ENCODE data around the gene GGA2.
"Not testable (repeated sequence)": the region's sequence is repeated elsewhere in the genome, so short reads cannot be mapped to it uniquely, and the experiment has no call there.

GGA2 gene

DNA sequence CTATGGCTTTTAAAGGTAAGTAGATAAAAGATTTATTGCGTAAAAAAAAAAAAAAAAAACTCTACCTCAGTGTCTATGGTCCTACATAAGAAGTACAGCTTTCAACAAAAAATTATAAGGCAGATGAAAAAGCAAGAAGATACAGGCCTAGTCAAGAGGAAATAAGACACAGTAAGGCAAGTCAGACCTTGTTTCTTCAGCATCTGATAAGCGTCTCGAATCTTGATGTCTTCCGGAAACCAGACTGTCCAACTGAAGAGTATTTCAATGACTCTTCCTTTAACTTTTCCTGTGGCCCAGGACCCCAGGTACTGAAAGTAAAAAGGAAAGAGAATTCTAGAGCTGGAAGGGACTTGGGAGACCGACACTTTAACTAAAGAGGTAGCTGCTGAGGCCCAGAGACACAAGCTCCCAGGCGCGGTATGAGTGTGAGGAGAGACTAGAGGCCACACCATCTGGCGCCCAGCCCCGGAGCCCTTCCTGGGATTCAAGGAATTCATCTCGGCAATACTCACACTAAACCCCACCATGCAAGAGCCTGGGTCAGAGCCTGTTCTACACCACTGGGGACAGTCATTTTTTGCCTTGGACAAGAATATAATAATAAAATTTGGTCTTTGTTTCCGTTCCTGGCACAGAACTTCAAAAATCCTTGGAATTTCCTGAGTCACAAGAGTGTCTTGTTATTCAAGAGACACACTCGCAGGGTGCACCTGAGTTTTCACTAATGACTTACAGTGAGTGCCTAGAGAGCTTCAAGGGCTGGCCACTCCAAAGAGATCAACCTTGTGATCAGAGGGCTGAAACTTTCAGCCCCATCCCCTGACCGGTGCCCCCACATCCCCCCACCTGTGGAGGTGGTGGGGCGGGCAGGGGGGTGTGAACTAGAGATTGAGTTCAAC lies 18.6 kb downstream of the GGA2 start:
- Histone ChIP-seq H3K4me3 (ENCODE audit: extremely low read depth, insufficient read depth, low read length, poor library complexity, severe bottlenecking) (no peak overlapping the region), H3K36me3 (ENCODE audit: control insufficient read depth, insufficient read depth, low read length) (peaks cover 83% of the 10 kb centered on the region), H3K27ac (ENCODE audit: low read depth, low read length, severe bottlenecking) (no peak overlapping the region), H3K9me3 (ENCODE audit: control insufficient read depth, low read length) (no peaks in the 10 kb centered on the region), H3K4me1 (ENCODE audit: control insufficient read depth, insufficient read depth, low read length, poor library complexity, severe bottlenecking) (peaks cover 5% of the 10 kb centered on the region)
- 95% methylated on average over 8 to 11 of the region's 14 CpGs for WGBS, 2 experiments (ENCODE audit: insufficient coverage in 2 of 2)

DNA sequence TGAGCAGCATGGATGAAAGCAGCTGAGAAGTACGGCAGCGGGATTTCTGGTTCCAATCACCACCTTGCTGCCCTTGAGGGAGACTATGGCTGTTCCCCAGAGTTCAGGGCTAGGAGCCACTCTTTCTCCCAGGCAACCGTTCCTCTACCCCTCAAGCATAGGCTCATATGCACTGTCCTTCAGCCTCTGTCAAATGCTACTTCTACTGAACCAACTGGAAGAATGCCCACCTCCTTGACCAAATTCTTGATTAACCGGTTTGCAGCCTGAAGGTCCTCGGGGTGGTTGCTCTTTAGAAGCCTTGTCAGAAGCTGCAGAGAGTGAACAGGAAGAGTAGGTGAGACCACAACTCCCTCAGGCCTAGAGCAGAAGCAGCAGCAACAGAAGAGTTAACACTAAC lies 23.8 kb downstream of the GGA2 start:
- no peaks in the 10 kb centered on the region for H3K9me3 ChIP-seq (ENCODE audit: control insufficient read depth, low read length)
- no peak overlapping the region for H3K4me3 ChIP-seq (ENCODE audit: extremely low read depth, insufficient read depth, low read length, poor library complexity, severe bottlenecking)
- H3K36me3 ChIP-seq (ENCODE audit: control insufficient read depth, insufficient read depth, low read length), result peaks cover 92% of the 10 kb centered on the region
- H3K4me1 ChIP-seq (ENCODE audit: control insufficient read depth, insufficient read depth, low read length, poor library complexity, severe bottlenecking), result no peaks in the 10 kb centered on the region
- H3K27ac ChIP-seq (ENCODE audit: low read depth, low read length, severe bottlenecking), result no peak overlapping the region
- WGBS, 2 experiments (ENCODE audit: insufficient coverage in 2 of 2), result 93 to 97% methylated on average over 3 to 4 of the region's 5 CpGs

DNA sequence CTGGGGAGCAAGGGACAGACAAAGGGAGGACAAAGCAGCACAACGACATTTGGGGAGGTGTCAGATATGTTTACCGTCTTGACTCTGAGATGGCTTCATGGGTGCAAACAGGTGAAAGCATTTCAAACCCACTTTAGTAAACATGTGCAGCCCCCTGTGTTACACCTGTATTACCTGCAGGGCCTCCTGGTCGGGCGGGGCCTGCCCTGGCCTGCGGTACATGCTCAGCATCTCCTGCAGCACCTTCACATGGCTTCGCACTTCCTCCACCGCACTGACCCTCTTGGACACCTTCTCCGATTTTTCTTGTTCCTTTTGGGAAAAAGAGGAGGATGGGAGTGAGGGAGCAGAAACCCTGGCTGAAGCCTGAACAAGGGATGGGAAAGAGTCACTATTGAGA lies 24.5 kb downstream of the GGA2 start:
- H3K27ac ChIP-seq (ENCODE audit: low read depth, low read length, severe bottlenecking), result no peak overlapping the region
- no peaks in the 10 kb centered on the region for H3K4me1 ChIP-seq (ENCODE audit: control insufficient read depth, insufficient read depth, low read length, poor library complexity, severe bottlenecking)
- no peaks in the 10 kb centered on the region for H3K9me3 ChIP-seq (ENCODE audit: control insufficient read depth, low read length)
- peaks cover 92% of the 10 kb centered on the region for H3K36me3 ChIP-seq (ENCODE audit: control insufficient read depth, insufficient read depth, low read length)
- H3K4me3 ChIP-seq (ENCODE audit: extremely low read depth, insufficient read depth, low read length, poor library complexity, severe bottlenecking), result no peak overlapping the region
- 86 to 100% methylated on average over 4 of the region's 8 CpGs for WGBS, 2 experiments (ENCODE audit: insufficient coverage in 2 of 2)

DNA sequence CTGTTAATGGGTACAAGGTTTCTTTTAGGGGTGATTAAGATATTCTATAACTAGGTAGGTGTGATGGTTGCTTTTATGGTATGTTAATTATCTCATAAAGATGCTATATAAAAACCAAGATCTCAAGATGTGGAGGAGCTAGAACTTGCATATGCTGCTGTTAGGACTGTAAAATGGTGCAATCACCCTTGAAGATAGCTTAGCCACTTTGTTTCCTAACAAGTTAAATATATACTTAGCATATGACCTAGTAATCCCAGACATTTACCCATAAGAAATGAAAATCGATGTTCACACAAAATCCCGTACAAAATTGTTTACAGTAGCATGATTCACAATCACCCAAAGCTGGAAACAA lies 25.1 kb downstream of the GGA2 start:
- Histone ChIP-seq H3K4me1 (ENCODE audit: control insufficient read depth, insufficient read depth, low read length, poor library complexity, severe bottlenecking) (no peaks in the 10 kb centered on the region), H3K27ac (ENCODE audit: low read depth, low read length, severe bottlenecking) (no peak overlapping the region), H3K4me3 (ENCODE audit: extremely low read depth, insufficient read depth, low read length, poor library complexity, severe bottlenecking) (no peak overlapping the region), H3K36me3 (ENCODE audit: control insufficient read depth, insufficient read depth, low read length) (peaks cover 92% of the 10 kb centered on the region), H3K9me3 (ENCODE audit: control insufficient read depth, low read length) (no peaks in the 10 kb centered on the region)
- WGBS, 2 experiments (ENCODE audit: insufficient coverage in 2 of 2), result 83 to 100% methylated on average over 1 to 2 of the region's 2 CpGs

DNA sequence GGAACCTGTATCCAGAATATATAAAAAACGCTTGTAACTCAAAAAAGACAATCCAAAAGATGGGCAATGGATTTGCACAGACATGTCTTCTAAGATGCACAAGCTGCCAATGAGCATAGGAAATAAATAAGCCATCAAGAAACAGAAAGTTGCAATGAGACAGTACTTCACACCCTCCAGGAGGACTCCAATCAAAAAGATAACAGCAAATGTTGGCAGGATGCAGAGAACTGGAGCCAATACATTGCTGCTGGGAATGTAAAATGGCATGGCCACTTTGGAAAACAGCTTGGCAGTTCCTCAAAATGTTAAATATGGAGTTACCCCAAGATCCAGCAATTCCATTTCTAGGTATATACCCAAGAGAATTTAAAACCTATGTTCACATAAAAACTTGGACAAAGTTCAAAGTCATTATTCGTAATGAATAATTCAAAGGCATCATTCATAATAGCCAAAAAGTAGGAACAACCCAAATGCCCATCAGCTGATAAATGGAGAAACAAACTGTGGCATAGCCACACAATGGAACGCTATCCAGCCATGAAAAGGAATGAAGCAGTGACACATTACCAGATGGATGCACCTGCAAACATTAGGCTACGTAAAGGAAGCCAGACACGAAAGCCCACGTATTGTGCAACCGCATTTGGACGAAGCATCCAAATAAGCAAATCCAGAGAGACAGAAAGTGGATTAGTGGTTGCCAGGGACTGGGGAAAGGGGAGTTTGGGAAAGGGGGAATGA lies 25.6 kb downstream of the GGA2 start:
- WGBS, 2 experiments (ENCODE audit: insufficient coverage in 2 of 2), result 97 to 100% methylated on average over 7 to 8 of the region's 8 CpGs
- Histone ChIP-seq H3K4me3 (ENCODE audit: extremely low read depth, insufficient read depth, low read length, poor library complexity, severe bottlenecking) (no peak overlapping the region), H3K4me1 (ENCODE audit: control insufficient read depth, insufficient read depth, low read length, poor library complexity, severe bottlenecking) (no peaks in the 10 kb centered on the region), H3K9me3 (ENCODE audit: control insufficient read depth, low read length) (no peaks in the 10 kb centered on the region), H3K36me3 (ENCODE audit: control insufficient read depth, insufficient read depth, low read length) (peaks cover 92% of the 10 kb centered on the region), H3K27ac (ENCODE audit: low read depth, low read length, severe bottlenecking) (no peak overlapping the region)

DNA sequence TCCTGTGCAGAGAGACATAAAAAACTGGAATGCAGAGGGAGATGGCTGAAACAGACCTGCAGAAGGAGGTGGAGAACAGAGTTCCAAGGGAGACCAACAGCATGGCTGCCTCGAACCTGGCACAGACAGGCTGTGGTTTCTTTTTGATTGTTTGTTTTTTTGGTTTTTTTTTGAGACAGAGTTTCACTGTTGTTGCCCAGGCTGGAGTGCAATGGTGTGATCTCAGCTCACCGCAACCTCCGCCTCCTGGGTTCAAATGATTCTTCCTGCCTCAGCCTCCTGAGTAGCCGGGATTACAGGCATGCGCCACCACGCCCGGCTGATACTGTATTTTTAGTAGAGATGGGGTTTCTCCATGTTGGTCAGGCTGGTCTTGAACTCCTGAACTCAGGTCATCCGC lies 26.8 kb downstream of the GGA2 start:
- peaks cover 92% of the 10 kb centered on the region for H3K36me3 ChIP-seq (ENCODE audit: control insufficient read depth, insufficient read depth, low read length)
- H3K9me3 ChIP-seq (ENCODE audit: control insufficient read depth, low read length); H3K4me3 ChIP-seq (ENCODE audit: extremely low read depth, insufficient read depth, low read length, poor library complexity, severe bottlenecking); H3K27ac ChIP-seq (ENCODE audit: low read depth, low read length, severe bottlenecking); H3K4me1 ChIP-seq (ENCODE audit: control insufficient read depth, insufficient read depth, low read length, poor library complexity, severe bottlenecking): not testable (repeated sequence)
- WGBS, 2 experiments (ENCODE audit: insufficient coverage in 2 of 2), result 92% methylated on average over 3 to 4 of the region's 8 CpGs

DNA sequence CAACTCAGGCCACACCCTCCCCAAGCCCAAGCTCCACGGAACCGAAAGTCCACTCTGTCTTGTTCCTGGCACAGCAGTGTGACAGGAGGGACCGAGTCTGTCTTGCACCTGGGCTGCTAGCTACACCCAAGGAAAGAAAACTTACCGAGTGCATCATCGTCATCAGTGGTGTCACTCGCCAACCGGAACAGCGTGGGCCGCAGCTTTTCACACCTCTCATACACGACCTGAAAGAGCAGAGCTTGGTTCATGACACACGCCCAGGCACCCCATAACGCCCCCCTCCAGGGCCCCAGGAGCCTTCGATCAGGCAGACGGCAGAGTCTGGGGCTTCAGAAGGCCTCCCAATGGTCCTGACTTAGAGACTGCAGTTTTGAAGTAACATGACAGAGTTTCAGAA lies 27.5 kb downstream of the GGA2 start:
- 94 to 96% methylated on average over 12 to 14 of the region's 14 CpGs for WGBS, 2 experiments (ENCODE audit: insufficient coverage in 2 of 2)
- Histone ChIP-seq H3K27ac (ENCODE audit: low read depth, low read length, severe bottlenecking) (no peak overlapping the region), H3K9me3 (ENCODE audit: control insufficient read depth, low read length) (no peaks in the 10 kb centered on the region), H3K36me3 (ENCODE audit: control insufficient read depth, insufficient read depth, low read length) (peaks cover 91% of the 10 kb centered on the region), H3K4me1 (ENCODE audit: control insufficient read depth, insufficient read depth, low read length, poor library complexity, severe bottlenecking) (no peaks in the 10 kb centered on the region), H3K4me3 (ENCODE audit: extremely low read depth, insufficient read depth, low read length, poor library complexity, severe bottlenecking) (no peak overlapping the region)

DNA sequence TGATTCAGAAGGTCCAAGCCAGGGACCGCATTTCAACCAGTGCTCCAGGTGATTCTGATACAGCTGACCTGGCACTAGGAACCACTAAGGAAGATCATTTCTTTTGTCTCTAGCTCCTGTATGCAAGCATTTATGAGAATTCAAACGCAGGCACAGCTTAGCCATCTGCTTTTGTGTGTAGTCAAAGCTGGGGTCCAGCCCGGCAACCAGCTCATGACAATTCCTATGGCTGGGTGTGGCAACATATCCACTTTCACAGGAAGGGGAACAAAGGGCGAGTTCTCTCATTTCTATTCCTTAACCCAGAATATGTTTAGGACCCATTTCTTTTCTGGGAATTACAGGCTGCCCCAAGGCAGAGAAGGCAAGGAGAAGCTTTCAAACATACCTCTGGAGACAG lies 30.0 kb downstream of the GGA2 start:
- no peaks in the 10 kb centered on the region for H3K9me3 ChIP-seq (ENCODE audit: control insufficient read depth, low read length)
- 90 to 98% methylated on average over 3 to 4 of the region's 4 CpGs for WGBS, 2 experiments (ENCODE audit: insufficient coverage in 2 of 2)
- no peaks in the 10 kb centered on the region for H3K4me1 ChIP-seq (ENCODE audit: control insufficient read depth, insufficient read depth, low read length, poor library complexity, severe bottlenecking)
- peaks cover 90% of the 10 kb centered on the region for H3K36me3 ChIP-seq (ENCODE audit: control insufficient read depth, insufficient read depth, low read length)
- no peak overlapping the region for H3K4me3 ChIP-seq (ENCODE audit: extremely low read depth, insufficient read depth, low read length, poor library complexity, severe bottlenecking)
- H3K27ac ChIP-seq (ENCODE audit: low read depth, low read length, severe bottlenecking), result no peak overlapping the region

DNA sequence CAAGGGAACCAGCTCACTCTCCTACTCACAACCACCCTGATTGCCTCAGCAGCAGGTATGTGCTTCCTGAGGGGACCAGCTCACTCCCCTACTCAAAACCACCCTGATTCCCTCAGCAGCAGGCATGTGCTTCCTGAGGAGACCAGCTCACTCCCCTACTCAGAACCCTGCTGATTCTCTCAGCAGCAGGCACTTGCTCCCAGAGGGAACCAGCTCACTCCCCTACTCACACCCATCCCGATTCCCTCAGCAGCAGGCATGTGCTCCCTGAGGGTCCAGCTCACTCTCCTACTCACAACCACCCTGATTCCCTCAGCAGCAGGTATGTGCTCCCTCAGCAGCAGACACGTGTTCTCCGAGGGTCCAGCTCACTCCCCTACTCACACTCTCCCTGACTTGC lies 31.2 kb downstream of the GGA2 start:
- Histone ChIP-seq H3K36me3 (ENCODE audit: control insufficient read depth, insufficient read depth, low read length) (peaks cover 90% of the 10 kb centered on the region), H3K4me3 (ENCODE audit: extremely low read depth, insufficient read depth, low read length, poor library complexity, severe bottlenecking) (no peak overlapping the region), H3K4me1 (ENCODE audit: control insufficient read depth, insufficient read depth, low read length, poor library complexity, severe bottlenecking) (no peaks in the 10 kb centered on the region), H3K9me3 (ENCODE audit: control insufficient read depth, low read length) (no peaks in the 10 kb centered on the region), H3K27ac (ENCODE audit: low read depth, low read length, severe bottlenecking) (no peak overlapping the region)
- 79 to 91% methylated on average over 3 of the region's 3 CpGs for WGBS, 2 experiments (ENCODE audit: insufficient coverage in 2 of 2)

DNA sequence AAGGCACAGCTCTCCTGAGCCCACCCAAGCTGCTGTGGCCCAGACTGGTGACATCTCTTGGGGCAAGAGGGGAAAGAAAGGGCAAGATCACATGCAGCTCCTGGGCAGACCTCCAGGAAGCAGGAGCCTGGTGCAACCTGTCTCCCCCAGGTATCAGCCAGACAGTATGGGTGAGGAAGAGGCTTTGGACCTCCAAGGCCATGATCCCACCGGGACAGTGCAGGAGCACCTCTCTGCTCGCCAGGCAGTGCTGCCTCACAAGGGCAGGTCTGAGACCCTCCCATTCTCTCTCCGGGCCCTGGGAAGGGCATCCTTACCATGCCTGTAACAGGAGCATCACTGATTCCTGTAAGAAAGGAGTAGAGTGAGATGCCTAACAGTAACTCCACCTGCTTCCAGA lies 31.7 kb downstream of the GGA2 start:
- 92 to 100% methylated on average over 1 to 3 of the region's 3 CpGs for WGBS, 2 experiments (ENCODE audit: insufficient coverage in 2 of 2)
- Histone ChIP-seq H3K4me3 (ENCODE audit: extremely low read depth, insufficient read depth, low read length, poor library complexity, severe bottlenecking) (no peak overlapping the region), H3K36me3 (ENCODE audit: control insufficient read depth, insufficient read depth, low read length) (peaks cover 93% of the 10 kb centered on the region), H3K27ac (ENCODE audit: low read depth, low read length, severe bottlenecking) (no peak overlapping the region), H3K9me3 (ENCODE audit: control insufficient read depth, low read length) (no peaks in the 10 kb centered on the region), H3K4me1 (ENCODE audit: control insufficient read depth, insufficient read depth, low read length, poor library complexity, severe bottlenecking) (no peaks in the 10 kb centered on the region)

DNA sequence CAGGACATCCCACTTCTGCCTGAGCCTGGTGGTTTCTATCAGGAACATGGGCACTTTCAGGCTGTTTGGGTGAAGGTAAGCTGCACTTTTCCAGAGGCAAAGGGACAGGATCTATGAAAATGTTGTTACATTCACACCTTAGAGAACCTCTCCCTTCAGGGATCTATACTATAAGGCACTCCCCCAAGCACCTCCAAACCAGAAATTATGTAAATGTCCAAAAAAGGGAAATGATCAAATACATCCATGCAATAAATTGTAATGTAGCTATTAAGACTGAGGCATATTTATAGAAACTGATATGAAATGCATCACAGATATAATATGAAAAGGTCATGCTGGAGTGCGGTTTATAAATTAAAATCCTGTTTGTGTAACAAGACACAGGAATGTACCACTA lies 34.0 kb downstream of the GGA2 start:
- Histone ChIP-seq H3K27ac (ENCODE audit: low read depth, low read length, severe bottlenecking) (no peak overlapping the region), H3K9me3 (ENCODE audit: control insufficient read depth, low read length) (no peaks in the 10 kb centered on the region), H3K4me3 (ENCODE audit: extremely low read depth, insufficient read depth, low read length, poor library complexity, severe bottlenecking) (no peak overlapping the region), H3K4me1 (ENCODE audit: control insufficient read depth, insufficient read depth, low read length, poor library complexity, severe bottlenecking) (no peaks in the 10 kb centered on the region), H3K36me3 (ENCODE audit: control insufficient read depth, insufficient read depth, low read length) (peaks cover 88% of the 10 kb centered on the region)
- WGBS, 2 experiments (ENCODE audit: insufficient coverage in 2 of 2), result no CpG with 5 or more reads among the region's 1 CpG

Data from mesodermal cell (in vitro differentiated cells).